ENCODE measurements around the gene HIBADH.

DNA sequence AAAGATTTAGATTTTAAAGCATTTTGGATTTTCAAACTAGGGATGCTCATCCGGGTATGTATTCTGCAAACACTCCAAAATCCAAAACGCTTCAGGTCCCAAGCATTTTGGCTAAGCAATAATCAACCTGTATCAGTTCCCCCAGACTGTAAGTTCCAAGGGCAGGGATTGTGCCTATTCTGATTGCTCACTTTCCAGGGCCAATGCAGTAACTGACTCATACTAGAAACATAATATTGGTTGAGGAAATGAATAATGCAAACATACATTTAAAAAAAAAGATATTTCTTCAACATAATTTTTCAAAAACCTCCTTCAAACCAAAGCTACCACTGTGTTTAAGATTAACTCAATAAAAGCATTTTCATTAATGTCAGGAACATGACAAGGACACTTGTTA is 69.5 kb downstream of the HIBADH start:
- TF ChIP-seq POLR2A (IDR thresholded peaks at IDR 0.05): no peak
- TF ChIP-seq, protein P1, sequence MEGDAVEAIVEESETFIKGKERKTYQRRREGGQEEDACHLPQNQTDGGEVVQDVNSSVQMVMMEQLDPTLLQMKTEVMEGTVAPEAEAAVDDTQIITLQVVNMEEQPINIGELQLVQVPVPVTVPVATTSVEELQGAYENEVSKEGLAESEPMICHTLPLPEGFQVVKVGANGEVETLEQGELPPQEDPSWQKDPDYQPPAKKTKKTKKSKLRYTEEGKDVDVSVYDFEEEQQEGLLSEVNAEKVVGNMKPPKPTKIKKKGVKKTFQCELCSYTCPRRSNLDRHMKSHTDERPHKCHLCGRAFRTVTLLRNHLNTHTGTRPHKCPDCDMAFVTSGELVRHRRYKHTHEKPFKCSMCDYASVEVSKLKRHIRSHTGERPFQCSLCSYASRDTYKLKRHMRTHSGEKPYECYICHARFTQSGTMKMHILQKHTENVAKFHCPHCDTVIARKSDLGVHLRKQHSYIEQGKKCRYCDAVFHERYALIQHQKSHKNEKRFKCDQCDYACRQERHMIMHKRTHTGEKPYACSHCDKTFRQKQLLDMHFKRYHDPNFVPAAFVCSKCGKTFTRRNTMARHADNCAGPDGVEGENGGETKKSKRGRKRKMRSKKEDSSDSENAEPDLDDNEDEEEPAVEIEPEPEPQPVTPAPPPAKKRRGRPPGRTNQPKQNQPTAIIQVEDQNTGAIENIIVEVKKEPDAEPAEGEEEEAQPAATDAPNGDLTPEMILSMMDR (IDR thresholded peaks at IDR 0.05): no peak
